H9 (cell line): Measurements from ENCODE around the gene HLA-DPB1. TPM values are rescaled to one million over a fixed set of nuclear protein-coding genes. Genes with fewer than 3 reads are reported as not detected.
A peak's percentile ranks its signal among the peaks of the same experiment; 100 is the strongest.

Source experiments
- DNase-seq: peaks from one replicate; pipeline ENCODE4 v3.0.0-alpha.2; 2017
- H2AFZ ChIP-seq: one replicate; pipeline ENCODE4 v1.6.1; 2013; ENCODE audit warnings: mild to moderate bottlenecking, low read length, control low read depth, moderate library complexity
- H2AK5ac ChIP-seq: 2 replicates; pipeline ENCODE4 v1.6.1; 2013; ENCODE audit warnings: low read length, control low read depth, mixed read lengths; ENCODE audit not compliant: insufficient read length
- H2BK120ac ChIP-seq: one replicate; pipeline ENCODE4 v1.6.1; 2013; ENCODE audit warnings: low read depth, mild to moderate bottlenecking, low read length, control low read depth, inconsistent platforms; ENCODE audit not compliant: poor library complexity, severe bottlenecking
- H2BK12ac ChIP-seq: 2 replicates; pipeline ENCODE4 v1.6.1; 2013; ENCODE audit warnings: low read length, control low read depth, mixed read lengths, low read depth; ENCODE audit not compliant: insufficient read length
- H2BK15ac ChIP-seq: 2 replicates; pipeline ENCODE4 v1.6.1; 2013; ENCODE audit warnings: low read depth, low read length, control low read depth
- H2BK20ac ChIP-seq: one replicate; pipeline ENCODE4 v1.6.1; 2013; ENCODE audit warnings: low read depth, mild to moderate bottlenecking, low read length, control low read depth, inconsistent platforms; ENCODE audit not compliant: poor library complexity, severe bottlenecking
- H2BK5ac ChIP-seq: 2 replicates; pipeline ENCODE4 v1.6.1; 2013; ENCODE audit warnings: low read length, control low read depth, mixed read lengths; ENCODE audit not compliant: insufficient read length
- H3K14ac ChIP-seq: 2 replicates; pipeline ENCODE4 v1.6.1; 2013; ENCODE audit warnings: low read length, control low read depth; ENCODE audit not compliant: insufficient read depth
- H3K18ac ChIP-seq: 2 replicates; pipeline ENCODE4 v1.6.1; 2013; ENCODE audit warnings: low read depth, mild to moderate bottlenecking, mixed read lengths, low read length, control low read depth; ENCODE audit not compliant: insufficient read length
- H3K23ac ChIP-seq: 2 replicates; pipeline ENCODE4 v1.6.1; 2013; ENCODE audit warnings: low read length, control low read depth, mixed read lengths, low read depth; ENCODE audit not compliant: insufficient read length
- H3K23me2 ChIP-seq: 2 replicates; pipeline ENCODE4 v1.6.1; 2013; ENCODE audit warnings: low read depth, mild to moderate bottlenecking, mixed read lengths, low read length, control low read depth; ENCODE audit not compliant: insufficient read length, poor library complexity, severe bottlenecking
- H3K27ac ChIP-seq: 2 replicates; pipeline ENCODE4 v1.5.1; 2013; ENCODE audit warnings: low read length, control low read depth, mixed read lengths, low read depth; ENCODE audit not compliant: insufficient read length
- H3K27me3 ChIP-seq: 2 replicates; pipeline ENCODE4 v1.6.1; 2013; ENCODE audit warnings: low read length, control low read depth, inconsistent platforms; ENCODE audit not compliant: insufficient read depth
- H3K4ac ChIP-seq: 2 replicates; pipeline ENCODE4 v1.6.1; 2013; ENCODE audit warnings: low read depth, mild to moderate bottlenecking, control low read depth, inconsistent platforms, low read length, moderate library complexity
- H3K4me1 ChIP-seq: 2 replicates; pipeline ENCODE4 v1.6.1; 2013; ENCODE audit warnings: low read length, control low read depth, inconsistent platforms; ENCODE audit not compliant: insufficient read depth
- H3K4me2 ChIP-seq: 2 replicates; pipeline ENCODE4 v1.6.1; 2013; ENCODE audit warnings: low read length, control low read depth, mixed read lengths; ENCODE audit not compliant: insufficient read length, insufficient read depth
- H3K56ac ChIP-seq: 2 replicates; pipeline ENCODE4 v1.6.1; 2013; ENCODE audit warnings: low read depth, mild to moderate bottlenecking, mixed read lengths, low read length, control low read depth; ENCODE audit not compliant: insufficient read length
- H3K79me1 ChIP-seq: 2 replicates; pipeline ENCODE4 v1.6.1; 2013; ENCODE audit warnings: low read depth, mild to moderate bottlenecking, moderate library complexity, low read length, control low read depth, inconsistent platforms; ENCODE audit not compliant: insufficient read depth, poor library complexity, severe bottlenecking
- H3K79me2 ChIP-seq: 2 replicates; pipeline ENCODE4 v1.6.1; 2013; ENCODE audit warnings: low read length, control low read depth, inconsistent platforms; ENCODE audit not compliant: insufficient read depth
- H3K9ac ChIP-seq: 2 replicates; pipeline ENCODE4 v1.6.1; 2013; ENCODE audit warnings: low read length, control low read depth, mixed read lengths; ENCODE audit not compliant: insufficient read length; ENCODE audit errors: extremely low read depth
- H3K9me3 ChIP-seq: one replicate; pipeline ENCODE4 v1.6.1; 2013; ENCODE audit warnings: low read depth, low read length, inconsistent platforms; ENCODE audit not compliant: control insufficient read depth
- H3T11ph ChIP-seq: one replicate; pipeline ENCODE4 v1.6.1; 2013; ENCODE audit warnings: mild to moderate bottlenecking, low read length, control low read depth, inconsistent platforms
- H4K20me1 ChIP-seq: one replicate; pipeline ENCODE4 v1.6.1; 2013; ENCODE audit not compliant: control insufficient read depth, insufficient read length, insufficient read depth
- H4K5ac ChIP-seq: 2 replicates; pipeline ENCODE4 v1.6.1; 2013; ENCODE audit warnings: low read depth, mild to moderate bottlenecking, mixed read lengths, low read length, control low read depth; ENCODE audit not compliant: insufficient read length
- H4K8ac ChIP-seq: replicated peaks from 2 replicates; pipeline ENCODE4 v1.6.1; 2013; ENCODE audit warnings: low read length, control low read depth, mixed read lengths, low read depth; ENCODE audit not compliant: insufficient read length
- H4K91ac ChIP-seq: 2 replicates; pipeline ENCODE4 v1.6.1; 2013; ENCODE audit warnings: low read depth, mild to moderate bottlenecking, moderate library complexity, mixed read lengths, low read length, control low read depth; ENCODE audit not compliant: insufficient read length
- H3K27ac Mint-ChIP-seq, 3 experiments: 2 replicates in 2 of 3; 3 replicates in 1 of 3; pipeline ENCODE4 v1.8.0; 2020 to 2021; ENCODE audit warnings: mixed read lengths in 3 of 3, mild to moderate bottlenecking in 1 of 3, moderate library complexity in 1 of 3
- H3K27me3 Mint-ChIP-seq: 2 replicates; pipeline ENCODE4 v1.8.0; 2021; ENCODE audit warnings: low read depth, mild to moderate bottlenecking, moderate library complexity, mixed read lengths
- H3K36me3 Mint-ChIP-seq, 3 experiments: 2 replicates in 2 of 3; 3 replicates in 1 of 3; pipeline ENCODE4 v1.8.0; 2020 to 2021; ENCODE audit warnings: low read depth in 3 of 3, mixed read lengths in 3 of 3; ENCODE audit not compliant: insufficient read depth in 1 of 3
- H3K4me1 Mint-ChIP-seq, 2 experiments: 2 replicates each; pipeline ENCODE4 v1.8.0; 2020; ENCODE audit warnings: mixed read lengths in 2 of 2
- H3K4me3 Mint-ChIP-seq, 2 experiments: 2 replicates in 1 of 2; 3 replicates in 1 of 2; pipeline ENCODE4 v1.8.0; 2020 to 2021; ENCODE audit warnings: mild to moderate bottlenecking in 2 of 2, mixed read lengths in 2 of 2, moderate library complexity in 1 of 2
- H3K9me3 Mint-ChIP-seq, 2 experiments: 2 replicates in 1 of 2; 3 replicates in 1 of 2; pipeline ENCODE4 v1.8.0; 2020; ENCODE audit warnings: mild to moderate bottlenecking in 2 of 2, mixed read lengths in 2 of 2, moderate library complexity in 1 of 2
- WGBS: extraction: QIAGEN DNeasy Blood & Tissue Kit; methylation state at CpG from one replicate; pipeline ENCODE4 v1.1.7; 2013; ENCODE audit warnings: missing lambda C conversion rate, low lambda C conversion rate, mixed read lengths; ENCODE audit not compliant: insufficient read length; ENCODE audit errors: extremely low coverage; 5-methylcytosine and 5-hydroxymethylcytosine counted together
- total RNA-seq: library from RNA; stranded (reverse); gene quantifications from 2 replicates; pipeline ENCODE4 v1.2.1, GENCODE V29; 2021
- TF ChIP-seq, protein P1 (sequence below): fragments of 200-600 bp; sonication (generic); conservative IDR thresholded peaks from 3 replicates; pipeline ENCODE4 v1.8.0; 2021; ENCODE audit warnings: antibody characterized with exemption, mild to moderate bottlenecking

The HLA-DPB1 gene
- total RNA-seq, 1 experiment from 2014 or later: 23.6 TPM

DNA sequence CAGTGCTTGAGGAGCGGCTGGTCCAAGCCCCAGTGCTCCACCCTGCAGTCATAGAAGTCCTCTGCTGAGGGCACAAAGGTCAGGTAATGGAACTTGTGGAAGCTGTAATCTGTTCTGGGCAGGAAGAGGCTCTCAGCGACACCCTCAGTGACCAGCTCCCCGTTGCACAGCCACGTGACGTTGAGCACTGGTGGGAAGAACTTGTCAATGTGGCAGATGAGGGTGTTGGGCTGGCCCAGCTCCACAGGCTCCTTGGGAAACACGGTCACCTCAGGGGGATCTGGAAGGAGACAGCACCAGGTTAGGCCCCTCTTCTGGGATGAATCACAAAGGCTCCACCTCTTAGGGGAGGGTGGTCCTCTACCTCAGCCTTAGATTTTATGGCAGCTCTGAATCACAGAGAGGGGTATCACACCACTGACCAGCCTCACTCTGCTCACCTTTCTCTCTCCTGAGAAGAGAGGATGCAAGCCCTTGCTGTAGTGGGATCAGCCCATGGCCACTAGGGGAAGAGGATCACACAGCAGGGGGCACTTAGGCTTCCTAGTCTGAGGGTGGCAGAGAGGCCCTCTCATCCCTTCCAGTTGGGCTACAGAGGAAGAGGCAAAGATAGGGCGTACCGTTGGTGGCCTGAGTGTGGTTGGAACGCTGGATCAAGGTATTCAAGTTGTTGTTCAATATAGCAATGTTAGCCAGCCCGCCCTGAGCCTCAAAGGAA, 6.6 kb upstream of the HLA-DPB1 start:
- Histone ChIP-seq H3K56ac (no peak overlapping the region), H2BK120ac (no peak overlapping the region), H3K23ac (no peak overlapping the region), H2BK20ac (no peak overlapping the region), H2AFZ (no peak overlapping the region), H3K9me3 (no peaks in the 10 kb centered on the region), H3K27me3 (no peaks in the 10 kb centered on the region), H4K5ac (no peak overlapping the region), H3K14ac (no peak overlapping the region), H2BK12ac (no peak overlapping the region), H2BK5ac (no peak overlapping the region), H3K23me2 (no peaks in the 10 kb centered on the region), H3K9ac (no peak overlapping the region), H3K4ac (no peak overlapping the region), H2BK15ac (no peak overlapping the region), H3K79me1 (no peaks in the 10 kb centered on the region), H3K4me1 (no peaks in the 10 kb centered on the region), H4K8ac (no peak overlapping the region), H3K4me2 (no peak overlapping the region), H3K79me2 (no peaks in the 10 kb centered on the region), H3K18ac (no peak overlapping the region), H2AK5ac (no peak overlapping the region), H4K20me1 (no peaks in the 10 kb centered on the region), H3T11ph (no peak overlapping the region), H4K91ac (no peak overlapping the region), H3K27ac (no peak overlapping the region)
- no peak overlapping the region for H3K27ac Mint-ChIP-seq
- H3K4me3 Mint-ChIP-seq: no peak overlapping the region
- WGBS: no CpG with 5 or more reads among the region's 10 CpGs
- H3K4me1 Mint-ChIP-seq: peaks cover 6 to 7% of the 10 kb centered on the region in 2 experiments; a peak in 3 of 4 replicates
- H3K36me3 Mint-ChIP-seq: peaks cover 0 to 5% (median 0%) of the 10 kb centered on the region in 3 experiments; a peak in 2 of 7 replicates
- H3K27me3 Mint-ChIP-seq: peaks cover 10% of the 10 kb centered on the region
- peaks cover 5 to 6% of the 10 kb centered on the region in 2 experiments; a peak in 4 of 5 replicates for H3K9me3 Mint-ChIP-seq
- TF ChIP-seq, protein P1, sequence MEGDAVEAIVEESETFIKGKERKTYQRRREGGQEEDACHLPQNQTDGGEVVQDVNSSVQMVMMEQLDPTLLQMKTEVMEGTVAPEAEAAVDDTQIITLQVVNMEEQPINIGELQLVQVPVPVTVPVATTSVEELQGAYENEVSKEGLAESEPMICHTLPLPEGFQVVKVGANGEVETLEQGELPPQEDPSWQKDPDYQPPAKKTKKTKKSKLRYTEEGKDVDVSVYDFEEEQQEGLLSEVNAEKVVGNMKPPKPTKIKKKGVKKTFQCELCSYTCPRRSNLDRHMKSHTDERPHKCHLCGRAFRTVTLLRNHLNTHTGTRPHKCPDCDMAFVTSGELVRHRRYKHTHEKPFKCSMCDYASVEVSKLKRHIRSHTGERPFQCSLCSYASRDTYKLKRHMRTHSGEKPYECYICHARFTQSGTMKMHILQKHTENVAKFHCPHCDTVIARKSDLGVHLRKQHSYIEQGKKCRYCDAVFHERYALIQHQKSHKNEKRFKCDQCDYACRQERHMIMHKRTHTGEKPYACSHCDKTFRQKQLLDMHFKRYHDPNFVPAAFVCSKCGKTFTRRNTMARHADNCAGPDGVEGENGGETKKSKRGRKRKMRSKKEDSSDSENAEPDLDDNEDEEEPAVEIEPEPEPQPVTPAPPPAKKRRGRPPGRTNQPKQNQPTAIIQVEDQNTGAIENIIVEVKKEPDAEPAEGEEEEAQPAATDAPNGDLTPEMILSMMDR: 0 out of 3 replicates have a peak, but pooled peaks have one; percentile 11
- DNase-seq: no peak
